HG02973 (cell line): ENCODE measurements around the gene ADH1A.
"Not testable (repeated sequence)": the region's sequence is repeated elsewhere in the genome, so short reads cannot be mapped to it uniquely, and the experiment has no call there.

Experiments
- ATAC-seq: cut with Tn5 transposase; IDR thresholded peaks from one replicate; pipeline ENCODE4 v1.9.1; 2021; ENCODE audit warnings: moderate library complexity; ENCODE audit not compliant: unreplicated experiment

The ADH1A gene

DNA sequence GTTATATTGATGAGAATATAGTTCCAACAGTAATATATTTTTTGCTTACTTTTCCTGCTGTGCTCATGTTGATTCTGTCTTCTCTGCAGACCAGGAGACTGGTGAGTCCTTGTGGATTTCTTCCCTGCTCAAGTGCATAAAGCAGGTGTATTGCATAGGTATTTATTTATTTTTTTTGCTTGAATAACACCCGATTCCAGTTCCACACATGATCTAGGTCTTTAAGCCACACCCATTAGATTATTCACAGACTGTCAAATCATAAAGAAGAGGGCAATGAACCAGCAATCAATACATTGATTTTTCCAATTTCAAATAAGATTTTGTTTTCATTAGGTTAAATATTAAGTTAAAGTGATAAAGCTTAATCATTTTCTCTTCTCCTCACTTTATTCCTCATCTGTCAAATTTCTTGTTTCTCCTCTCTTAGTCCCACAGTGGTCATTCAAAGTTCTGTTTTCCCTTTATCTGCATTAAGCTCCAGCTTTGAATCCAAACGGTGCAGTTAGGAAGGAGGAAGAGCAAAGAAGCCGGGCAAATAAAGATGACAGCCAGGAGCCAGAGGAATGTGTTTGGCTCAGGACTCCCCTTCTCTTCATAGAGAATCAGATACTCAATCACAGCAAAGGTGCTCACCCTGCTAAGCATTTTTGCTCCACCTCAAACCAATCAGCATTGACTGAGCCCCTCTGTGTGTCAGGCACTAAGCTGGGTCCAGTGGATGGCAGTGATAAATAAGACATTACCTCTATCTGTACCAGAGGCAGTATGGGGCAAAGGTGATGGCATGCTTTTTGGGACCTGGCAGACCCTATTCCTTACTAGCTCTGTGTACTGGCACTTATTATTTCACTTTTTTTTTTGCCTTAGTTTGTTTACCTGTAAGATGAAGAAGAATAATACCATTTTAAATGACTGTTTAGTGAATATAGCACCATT lies at the start of gene ADH1A:
Gene ADH1A (minus strand): TSS at position 138 of the 939 bp plus-strand sequence. CDS start 71 bp downstream, at position 67.
- no peak for ATAC-seq

DNA sequence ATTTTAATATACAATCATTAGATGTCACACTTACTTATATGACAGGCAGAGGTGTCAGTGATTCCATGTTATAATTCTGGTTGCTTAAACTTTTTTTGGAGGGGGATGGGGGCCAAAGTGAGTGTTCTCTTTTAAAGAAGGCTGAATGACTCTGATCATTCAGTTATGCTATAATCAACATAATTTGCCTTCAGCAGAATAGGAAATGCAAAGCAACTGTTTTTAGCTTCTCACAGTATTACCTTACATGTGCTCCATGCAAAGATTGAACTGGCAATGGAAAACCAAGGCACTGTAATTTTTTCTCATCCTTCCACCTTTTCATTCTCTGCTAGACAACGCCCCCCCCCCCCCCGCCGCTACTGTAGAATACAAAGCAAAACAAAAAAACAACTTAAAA lies 48.4 kb upstream of the ADH1A start:
- ATAC-seq, result no peak

DNA sequence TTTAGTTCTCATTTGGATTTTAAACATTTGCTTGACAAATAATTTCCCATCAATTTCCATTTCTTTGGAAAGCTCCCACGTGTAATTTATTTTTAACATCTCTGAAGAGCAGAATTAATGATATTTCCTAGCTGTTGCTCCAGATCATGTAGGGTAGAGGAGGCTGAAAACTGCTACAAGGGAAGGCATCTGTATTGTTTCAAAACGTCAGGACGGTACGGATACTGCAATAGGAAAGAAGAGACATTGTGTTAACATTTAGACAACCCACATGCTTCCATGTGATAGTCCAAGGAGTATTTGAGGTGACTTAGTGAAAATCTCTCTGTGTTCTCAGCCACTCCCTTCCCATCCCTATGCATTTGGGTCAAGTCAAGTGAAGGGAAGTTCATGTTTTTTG lies 45.8 kb upstream of the ADH1A start:
- ATAC-seq, result no peak

DNA sequence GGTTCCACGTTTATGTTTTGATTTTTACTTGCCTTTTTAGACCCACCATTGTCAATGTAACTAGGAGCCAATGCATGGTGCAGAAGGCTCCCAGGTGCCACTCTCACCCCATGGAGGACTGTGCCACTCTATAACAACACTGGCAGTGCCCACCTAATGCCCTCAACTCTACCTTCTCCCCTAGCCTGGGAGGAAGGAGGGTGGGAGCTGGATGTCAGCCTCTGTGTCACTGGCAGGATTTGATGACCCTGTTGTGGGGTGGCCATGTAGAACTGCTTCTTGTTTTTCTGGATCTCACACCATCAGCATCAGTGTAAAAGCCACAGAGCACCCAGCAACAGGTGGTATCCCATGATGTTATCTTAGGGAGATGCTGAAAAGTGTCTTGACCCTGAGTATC lies 44.1 kb upstream of the ADH1A start:
- no peak for ATAC-seq

DNA sequence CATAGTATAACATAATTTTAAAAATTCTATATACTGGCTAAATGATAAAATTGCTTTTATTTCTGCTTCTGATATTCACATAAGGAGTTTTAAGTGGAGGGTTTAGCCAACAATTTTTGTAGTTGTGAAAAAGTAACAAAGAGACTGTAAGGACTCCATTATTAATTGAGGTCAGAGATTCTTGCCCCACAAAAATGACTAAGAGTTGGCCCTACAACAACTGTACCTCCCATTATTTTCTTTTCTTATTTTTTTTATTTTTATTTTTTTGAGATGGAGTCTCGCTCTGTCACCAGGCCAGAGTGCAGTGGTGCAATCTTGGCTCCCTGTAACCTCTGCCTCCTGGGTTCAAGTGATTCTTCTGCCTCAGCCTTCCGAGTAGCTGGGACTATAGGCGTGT lies 39.9 kb upstream of the ADH1A start:
- no peak for ATAC-seq

DNA sequence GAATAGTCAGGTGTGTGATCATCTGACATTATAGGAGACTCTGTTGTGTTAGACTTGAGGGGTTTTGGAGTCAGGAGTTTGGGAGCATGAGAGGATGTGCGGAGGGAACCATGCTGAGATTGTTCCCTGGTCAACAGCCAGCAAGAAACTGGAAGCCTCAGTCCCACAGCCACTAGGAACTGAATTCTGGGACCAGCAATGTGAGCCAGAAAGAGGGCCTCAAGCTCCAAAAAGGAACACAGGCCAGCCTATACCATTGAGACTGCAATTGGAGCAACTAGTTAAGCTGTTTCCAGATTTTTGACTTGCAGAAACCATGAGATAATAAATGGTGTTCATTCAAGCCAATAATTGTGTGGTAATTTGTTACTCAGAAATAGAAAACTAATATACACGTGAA lies 39.1 kb upstream of the ADH1A start:
- ATAC-seq, result no peak

DNA sequence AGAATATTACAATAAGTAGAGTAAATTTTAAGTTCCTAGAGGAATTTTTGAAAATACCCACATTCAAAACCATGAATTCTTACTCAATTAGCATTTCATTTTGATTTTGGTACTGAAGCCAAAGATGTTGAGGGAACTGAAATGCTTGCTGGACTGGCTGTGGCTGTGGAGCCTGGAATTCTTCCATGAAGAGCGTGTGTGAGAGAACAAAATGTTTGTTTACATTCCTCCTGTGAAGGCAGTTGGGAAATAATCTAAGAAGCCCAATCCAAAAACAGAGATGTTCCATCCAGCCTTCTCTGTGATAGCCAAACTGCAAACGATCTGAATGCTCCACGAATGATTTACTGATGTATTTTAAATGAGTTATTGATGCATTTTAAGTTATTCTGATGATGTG lies 34.2 kb upstream of the ADH1A start:
- ATAC-seq, result no peak

DNA sequence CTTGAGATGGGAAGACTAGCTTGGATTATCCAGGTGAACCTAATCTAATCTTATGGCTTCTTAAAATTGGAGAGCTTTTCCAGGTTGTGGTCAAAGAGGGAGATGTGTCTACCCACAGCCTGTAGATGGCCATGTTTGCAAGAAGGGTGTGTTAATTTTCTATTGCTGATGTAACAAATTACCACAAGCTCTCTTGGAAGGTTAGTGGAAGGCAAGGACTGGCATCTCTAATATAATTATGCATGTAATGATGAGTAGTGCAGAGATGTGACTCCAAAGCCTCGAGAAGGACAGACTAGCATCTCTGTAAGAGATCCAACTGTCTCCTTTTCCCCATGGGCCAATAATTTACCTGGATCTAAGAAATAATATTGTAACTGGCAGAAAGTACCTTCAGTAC lies 33.6 kb upstream of the ADH1A start:
- ATAC-seq, result no peak

DNA sequence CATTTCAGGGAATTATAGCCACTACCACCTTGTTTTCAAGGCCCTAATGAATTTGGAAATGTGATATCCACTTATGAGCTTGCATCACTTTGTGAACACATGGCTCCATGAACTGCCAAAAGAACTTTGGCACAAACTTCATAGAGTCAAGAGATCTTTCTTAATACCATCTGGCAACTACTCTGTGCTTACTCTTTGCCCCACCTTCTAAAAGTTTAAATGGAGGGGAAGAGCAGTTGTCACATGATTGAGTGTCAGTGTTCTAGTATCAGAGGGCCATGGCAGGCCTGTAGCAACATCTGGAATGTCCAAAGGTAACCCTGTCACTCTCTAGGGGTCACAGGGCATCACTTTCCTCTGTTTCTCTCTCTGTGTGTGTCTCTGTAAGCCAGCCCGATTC lies 33.0 kb upstream of the ADH1A start:
- no peak for ATAC-seq

DNA sequence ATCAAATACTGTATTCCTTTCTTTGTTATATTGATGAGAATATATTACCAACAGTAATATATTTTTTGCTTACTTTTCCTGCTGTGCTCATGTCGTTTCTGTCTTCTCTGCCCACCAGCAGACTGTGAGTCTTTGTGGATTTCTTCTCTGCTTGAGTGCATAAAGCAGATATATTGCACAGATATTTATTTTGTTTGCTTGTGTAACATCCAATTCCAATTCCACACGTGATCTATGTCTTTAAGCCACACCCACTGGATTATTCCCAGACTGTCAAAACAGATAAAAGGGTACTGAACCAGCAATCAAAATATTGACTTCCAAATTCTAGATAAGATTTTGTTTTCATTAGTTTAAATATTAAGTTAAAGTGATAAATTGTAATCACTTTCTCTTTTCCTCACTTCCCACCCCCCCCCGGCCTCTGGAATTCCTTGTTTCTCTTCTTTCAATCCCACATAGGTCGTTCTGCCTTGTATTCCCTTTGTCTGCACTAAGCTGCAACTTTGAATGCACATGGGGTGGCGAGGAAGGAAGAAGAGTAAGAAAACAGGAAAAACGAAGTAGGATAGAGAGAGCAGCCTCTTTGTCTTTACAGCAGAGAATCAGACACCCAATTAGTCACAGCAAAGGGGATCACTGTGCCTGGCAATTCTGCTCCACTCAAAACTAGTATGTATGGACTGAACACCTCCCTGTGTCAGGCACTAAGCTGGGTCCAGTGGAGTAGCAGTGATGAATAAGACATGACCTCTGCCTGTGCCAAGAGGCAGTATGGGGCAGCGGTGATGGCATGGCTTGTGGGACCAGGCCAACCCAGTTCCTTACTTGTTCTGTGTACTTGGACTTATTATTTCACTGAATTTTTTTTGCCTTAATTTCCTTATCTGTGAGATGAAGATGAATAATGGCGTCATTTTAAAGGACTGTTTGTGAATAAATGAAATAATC lies 30.7 kb upstream of the ADH1A start, which contains the start of gene ADH1B:
Gene ADH1B (minus strand): TSS at position 161 of the 951 bp plus-strand sequence. CDS start 70 bp downstream, at position 91.
- ATAC-seq, result no peak

DNA sequence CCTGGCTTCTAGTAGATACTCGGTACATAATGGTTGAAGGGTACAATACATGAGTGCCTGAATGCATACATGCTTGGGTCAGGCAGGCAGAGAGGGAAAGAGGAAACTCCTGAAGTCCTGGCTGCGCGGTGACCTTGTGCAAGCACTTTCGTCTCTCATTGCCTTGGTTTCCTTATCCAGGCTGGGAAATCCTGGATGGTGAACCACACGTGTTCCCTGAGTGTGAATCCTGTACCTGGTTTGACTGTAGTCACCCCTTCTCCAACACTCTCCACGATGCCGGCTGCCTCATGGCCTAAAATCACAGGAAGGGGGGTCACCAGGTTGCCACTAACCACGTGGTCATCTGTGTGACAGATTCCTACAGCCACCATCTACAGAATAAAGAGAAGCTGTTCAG lies 27.0 kb upstream of the ADH1A start:
- not testable (repeated sequence) for ATAC-seq

DNA sequence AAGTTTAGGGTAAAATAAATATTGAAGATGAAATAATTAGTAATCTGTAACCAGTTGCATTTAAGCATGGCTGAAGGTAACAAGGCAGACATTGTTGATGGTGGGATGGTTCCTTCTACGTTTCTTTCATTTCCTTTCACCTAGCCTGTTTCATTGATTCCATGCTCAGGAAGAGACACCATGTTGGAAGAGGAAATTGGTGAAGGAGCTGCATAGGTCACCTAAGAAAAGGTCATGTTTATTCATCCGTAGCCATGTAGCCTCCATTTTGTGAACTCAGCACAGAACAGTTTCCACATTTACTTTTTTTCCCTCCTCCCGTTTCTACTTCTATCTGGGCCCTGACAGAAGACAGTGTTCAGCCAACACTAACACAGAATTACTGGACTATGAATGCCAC lies 26.6 kb upstream of the ADH1A start:
- ATAC-seq, result no peak

DNA sequence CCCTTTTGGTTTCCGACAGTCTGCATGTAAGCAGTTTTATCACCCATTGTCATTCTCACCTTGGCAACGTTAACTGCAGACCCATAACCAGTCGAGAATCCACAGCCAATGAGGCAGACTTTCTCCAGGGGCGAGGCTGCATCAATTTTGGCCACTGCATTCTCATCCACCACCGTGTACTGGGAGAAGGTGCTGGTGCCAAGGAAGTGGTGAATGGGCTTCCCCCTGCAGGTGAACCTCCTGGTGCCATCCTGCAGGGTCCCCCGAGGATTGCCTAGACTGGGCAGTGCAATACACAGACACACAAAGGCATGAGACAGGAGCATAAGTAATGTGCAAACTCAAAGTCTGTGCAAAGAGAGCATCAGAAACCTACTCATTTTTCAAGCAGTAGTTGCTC lies 25.1 kb upstream of the ADH1A start:
- no peak for ATAC-seq

DNA sequence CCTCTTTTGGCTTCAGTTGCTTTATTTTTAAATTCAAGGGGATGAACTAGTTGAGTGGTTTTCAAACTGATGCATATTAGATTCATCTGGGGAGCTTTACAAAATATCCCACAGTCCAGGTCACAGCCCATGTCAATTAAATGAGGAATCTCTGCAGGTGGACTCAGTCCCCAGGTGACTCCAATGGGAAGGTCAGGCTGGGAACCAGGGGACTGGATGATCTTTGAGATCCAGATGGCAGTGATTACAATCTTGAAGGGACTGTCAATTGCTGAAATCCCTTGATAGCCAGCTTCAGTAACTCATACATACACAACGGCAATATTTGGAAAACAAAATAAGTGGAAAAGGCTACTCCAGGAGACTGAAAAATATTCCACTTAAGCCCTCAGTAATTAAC lies 23.4 kb upstream of the ADH1A start:
- no peak for ATAC-seq

DNA sequence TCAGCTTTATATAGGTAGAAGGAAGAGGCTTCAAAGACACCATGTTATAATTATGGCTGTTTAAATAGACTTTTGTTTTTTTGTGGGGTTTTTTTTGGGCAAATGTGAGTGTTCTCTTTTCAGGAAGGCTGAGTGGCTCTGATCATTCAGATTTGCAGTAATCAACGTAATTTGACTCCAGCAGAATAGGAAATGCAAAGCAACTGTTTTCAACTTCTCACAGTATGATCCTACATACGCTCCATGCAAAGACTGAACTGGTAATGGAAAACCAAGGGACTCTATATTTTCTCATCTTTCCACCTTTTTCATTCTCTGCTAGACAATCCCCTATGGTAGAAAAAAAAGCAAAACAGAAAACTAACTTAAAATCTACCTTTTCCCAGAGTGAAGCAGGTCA lies 19.6 kb upstream of the ADH1A start:
- no peak for ATAC-seq

DNA sequence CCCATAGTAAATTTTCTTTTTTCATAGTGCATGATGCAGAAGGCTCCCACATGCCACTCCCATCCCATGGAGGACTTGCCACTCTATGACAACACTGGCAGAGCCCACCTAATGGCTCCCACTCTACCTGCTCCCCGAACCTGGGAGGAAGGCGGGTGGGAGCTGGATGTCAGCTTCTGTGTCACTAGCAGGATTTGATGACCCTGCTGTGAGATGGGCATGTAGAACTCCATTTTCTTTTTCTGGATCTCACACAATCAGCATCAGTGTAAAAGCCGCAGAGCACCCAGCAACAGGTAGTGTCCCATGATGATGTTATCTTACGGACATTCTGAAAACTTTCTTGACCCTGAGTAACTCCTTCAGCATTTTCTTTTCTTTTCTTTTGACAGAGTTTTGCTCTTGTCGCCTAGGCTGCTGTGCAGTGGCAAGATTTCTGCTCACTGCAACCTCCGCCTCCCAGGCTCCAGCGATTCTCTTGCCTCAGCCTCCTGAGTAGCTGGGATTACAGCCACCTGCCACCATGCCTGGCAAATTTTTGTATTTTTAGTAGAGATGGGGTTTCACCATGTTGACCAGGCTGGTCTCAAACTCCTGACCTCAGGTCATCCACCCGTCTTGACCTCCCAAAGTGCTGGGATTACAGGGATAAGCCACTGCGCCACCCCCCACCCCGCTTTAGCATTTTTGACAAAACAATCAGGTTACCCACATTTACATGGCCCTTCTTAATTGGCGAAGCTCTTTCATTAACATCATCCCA lies 15.0 kb upstream of the ADH1A start:
- ATAC-seq, result no peak

DNA sequence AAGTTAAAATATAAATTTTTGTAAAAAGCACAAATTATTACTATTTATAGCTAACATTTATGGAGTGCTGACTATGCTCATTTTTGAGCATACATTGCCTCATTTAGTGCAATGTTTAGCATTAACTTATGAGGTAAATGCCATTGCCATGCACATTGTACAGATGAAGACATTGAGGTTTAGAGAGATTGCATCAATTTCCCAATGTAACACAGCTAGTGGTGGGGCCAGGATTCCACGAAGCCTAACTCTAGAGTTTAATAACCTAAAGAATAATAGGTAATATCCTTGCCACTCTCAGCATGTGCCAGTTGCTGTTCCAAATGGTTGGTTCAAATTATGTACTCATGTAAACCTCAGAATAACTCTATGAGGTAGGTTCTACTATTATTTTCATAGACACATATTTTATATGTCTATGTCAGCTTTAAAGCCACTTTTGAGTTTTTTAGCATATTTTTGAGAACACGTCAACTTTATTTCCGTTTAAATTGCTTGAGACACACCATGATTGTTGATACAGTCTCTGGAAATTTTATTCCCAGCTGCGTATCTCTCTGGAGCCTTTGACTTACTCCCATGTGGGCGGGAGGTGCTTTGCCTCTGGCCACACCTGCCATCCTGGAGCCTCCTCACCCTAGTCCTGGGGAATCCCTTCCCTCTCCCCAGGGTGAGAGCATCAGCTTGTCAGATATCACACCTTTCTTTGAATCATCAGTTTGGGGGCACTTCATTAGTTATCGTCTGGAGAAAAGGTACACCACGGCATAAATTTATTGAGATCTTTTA lies 10.8 kb upstream of the ADH1A start:
- no peak for ATAC-seq

DNA sequence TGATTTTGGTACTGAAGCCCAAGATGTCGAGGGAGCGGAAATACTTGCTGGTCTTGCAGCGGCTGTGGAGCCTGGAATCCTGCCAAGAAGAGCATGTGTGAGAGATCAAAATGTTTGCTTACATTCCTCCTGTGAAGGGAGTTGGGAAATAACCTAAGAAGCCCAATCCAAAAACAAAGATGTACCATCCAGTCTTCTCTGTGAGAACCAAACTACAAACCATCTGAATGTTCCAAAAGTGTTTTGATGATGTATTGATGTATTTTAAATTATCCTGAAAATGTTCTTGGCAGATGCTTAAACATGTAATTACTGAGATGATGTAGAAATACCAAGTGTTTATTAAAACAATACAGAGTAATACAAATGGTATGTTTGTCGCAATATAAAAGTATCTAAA lies 10.1 kb upstream of the ADH1A start:
- ATAC-seq, result no peak

DNA sequence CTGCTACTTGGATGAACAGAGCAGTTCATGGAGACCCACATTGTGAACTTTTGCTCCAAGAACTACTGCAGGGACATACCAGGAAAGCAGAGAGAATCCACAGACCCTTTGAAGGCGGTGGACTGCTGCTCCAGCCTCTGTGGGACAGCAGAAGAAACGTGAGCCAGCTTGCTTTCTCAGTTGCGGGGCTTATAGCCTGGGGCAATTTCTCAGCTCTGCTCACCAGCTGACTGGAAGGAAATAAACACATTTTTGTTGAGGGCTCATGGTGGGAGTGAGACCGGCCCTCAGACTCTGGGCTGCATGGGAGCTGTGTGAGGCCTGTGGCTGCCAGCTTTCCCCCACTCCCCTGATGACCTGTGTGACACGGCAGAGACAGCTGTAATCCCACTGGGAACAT lies 2.6 kb upstream of the ADH1A start:
- no peak for ATAC-seq

DNA sequence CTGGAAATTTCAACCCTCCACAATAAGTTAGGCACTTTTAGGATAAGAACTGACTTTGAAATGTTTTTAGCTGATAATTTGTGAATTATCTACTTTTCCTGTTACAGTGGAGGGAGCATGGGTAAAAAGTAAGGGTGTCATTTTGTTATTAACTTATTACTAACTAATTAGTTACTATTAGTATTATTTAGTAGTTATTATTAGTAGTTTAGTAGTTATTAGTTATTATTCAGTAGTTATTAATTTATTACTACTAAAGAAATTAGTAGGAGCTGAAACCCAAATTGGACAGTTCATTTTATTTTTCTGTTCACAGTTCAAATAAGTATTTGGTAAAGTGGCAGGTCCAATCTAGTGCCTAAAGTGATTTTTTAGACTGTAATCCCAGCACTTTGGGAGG lies 5.4 kb downstream of the ADH1A start:
- ATAC-seq, result no peak
